K562 (cell line): ENCODE measurements around the gene CDKN3. TPM values are rescaled to one million over a fixed set of nuclear protein-coding genes. Genes with fewer than 3 reads are reported as not detected.
A peak's percentile ranks its signal among the peaks of the same experiment; 100 is the strongest.

Experiments
- ARID3A ChIP-seq: IDR thresholded peaks from 2 replicates; pipeline ENCODE4 v1.6.1; 2012; ENCODE audit warnings: low read depth, low read length, improper control_type of control experiment, borderline replicate concordance
- CBX3 ChIP-seq, 2 experiments: IDR thresholded peaks; 1 replicate in 1 of 2; 2 replicates in 1 of 2; pipeline ENCODE4 v1.6.1; 2012; ENCODE audit warnings: inconsistent platforms in 2 of 2, low read length in 2 of 2, borderline replicate concordance in 1 of 2, control low read depth in 1 of 2
- CHCHD3 ChIP-seq: fragments of 250-450 bp; sonication (Bioruptor Pico); IDR thresholded peaks from 2 replicates; pipeline ENCODE4 v2.1.2; 2022; ENCODE audit warnings: mild to moderate bottlenecking
- COPS2 ChIP-seq: fragments of 450-650 bp; conservative IDR thresholded peaks from 2 replicates; pipeline ENCODE4 v1.6.1; 2016; ENCODE audit warnings: mild to moderate bottlenecking, moderate library complexity
- CREM ChIP-seq: IDR thresholded peaks from 2 replicates; pipeline ENCODE4 v1.6.1; 2014; ENCODE audit warnings: antibody characterized with exemption, low read depth
- E2F6 ChIP-seq, 2 experiments: IDR thresholded peaks; 2 replicates each; pipeline ENCODE4 v1.6.1; 2011; ENCODE audit warnings: borderline replicate concordance in 1 of 2, control low read depth in 1 of 2, low read depth in 1 of 2, low read length in 1 of 2, mild to moderate bottlenecking in 1 of 2, mixed read lengths in 1 of 2, moderate library complexity in 1 of 2; ENCODE audit not compliant: insufficient read depth in 1 of 2, insufficient read length in 1 of 2, poor library complexity in 1 of 2, severe bottlenecking in 1 of 2; ENCODE audit errors: extremely low read depth in 1 of 2
- ELK1 ChIP-seq: sonication (generic); formaldehyde crosslinking; IDR thresholded peaks from 2 replicates; pipeline ENCODE4 v1.8.1; 2022; ENCODE audit warnings: missing genetic modification reagents
- FOXA3 ChIP-seq, 2 experiments: fragments of 450-650 bp in 1 of 2; sonication (generic) in 1 of 2; formaldehyde crosslinking; IDR thresholded peaks in 1 of 2; conservative IDR thresholded peaks in 1 of 2; 2 replicates each; pipeline versions ENCODE4 v1.4.0 to v1.8.0; 2020 to 2022; ENCODE audit warnings: mild to moderate bottlenecking in 2 of 2, missing genetic modification reagents in 1 of 2
- HSF4 ChIP-seq: fragments of 250-450 bp; sonication (Bioruptor Pico); IDR thresholded peaks from 2 replicates; pipeline ENCODE4 v2.1.2; 2022; ENCODE audit warnings: mild to moderate bottlenecking, moderate library complexity, borderline replicate concordance
- LEF1 ChIP-seq: fragments of 450-650 bp; IDR thresholded peaks from 2 replicates; pipeline ENCODE4 v1.6.1; 2016; ENCODE audit warnings: mild to moderate bottlenecking
- MXD1 ChIP-seq: fragments of 250-450 bp; sonication (Bioruptor Pico); IDR thresholded peaks from 2 replicates; pipeline ENCODE4 v1.8.0; 2021; ENCODE audit warnings: borderline replicate concordance, mild to moderate bottlenecking, moderate library complexity; ENCODE audit not compliant: poor library complexity, severe bottlenecking
- NCOA1 ChIP-seq: fragments of 450-650 bp; IDR thresholded peaks from 2 replicates; pipeline ENCODE4 v1.6.1; 2016; ENCODE audit warnings: low read depth
- POLR2H ChIP-seq: IDR thresholded peaks from 2 replicates; pipeline ENCODE4 v1.6.1; 2016; ENCODE audit warnings: missing genetic modification characterization, low read depth, mild to moderate bottlenecking, control low read depth, missing compliant biosample characterization, moderate library complexity
- TFAP4 ChIP-seq: sonication (generic); formaldehyde crosslinking; IDR thresholded peaks from 2 replicates; pipeline ENCODE4 v1.8.0; 2022; ENCODE audit warnings: missing genetic modification reagents, mild to moderate bottlenecking, moderate library complexity, borderline replicate concordance
- U2AF1 ChIP-seq: fragments of 200-400 bp; formaldehyde crosslinking; optimal IDR thresholded peaks from 2 replicates; pipeline ENCODE3; 2017; ENCODE audit warnings: mild to moderate bottlenecking, low read depth, low read length, moderate library complexity
- ZBTB8A ChIP-seq: fragments of 450-650 bp; IDR thresholded peaks from 2 replicates; pipeline ENCODE4 v1.6.1; 2018; ENCODE audit warnings: mild to moderate bottlenecking, moderate library complexity; ENCODE audit not compliant: partially characterized antibody
- ZNF263 ChIP-seq: sonication (generic); formaldehyde crosslinking; IDR thresholded peaks from 2 replicates; pipeline ENCODE4 v1.8.0; 2022; ENCODE audit warnings: mild to moderate bottlenecking, missing genetic modification reagents, borderline replicate concordance
- ZNF830 ChIP-seq: fragments of 250-450 bp; sonication (Bioruptor Pico); IDR thresholded peaks from 2 replicates; pipeline ENCODE4 v1.5.0; 2021; ENCODE audit warnings: mild to moderate bottlenecking
- polyA plus RNA-seq, 8 experiments: library from polyadenylated mRNA; depleted of rRNA in 4 of 8; stranded (reverse) in 5 of 8; unstranded in 3 of 8; fragments of >200 nt; fragmentation: Nextera tagmentation in 2 of 8; fragmentation: Illumina TruSeq in 1 of 8; extraction: Ambion mirVana in 2 of 8; extraction: Trizol in 1 of 8; gene quantifications; 2 replicates each; pipeline versions ENCODE4 v1.2.1 to v1.2.3, GENCODE V29; 2011 to 2014; ENCODE audit warnings: inconsistent platforms in 1 of 8, missing spikeins in 1 of 8
- total RNA-seq, 7 experiments: library from RNA; depleted of rRNA in 6 of 7; stranded (reverse); fragments of >200 nt in 6 of 7; fragmentation: Illumina TruSeq in 2 of 7; extraction: Trizol in 2 of 7; gene quantifications; 2 replicates each; pipeline versions ENCODE4 v1.2.1 to v1.2.3, GENCODE V29; 2011 to 2021; ENCODE audit warnings: low replicate concordance in 1 of 7

Gene CDKN3
- total and polyA plus RNA-seq, 9 of the 15 experiments (the other 6 are each of a cell fraction or from before 2014, with no cell fraction given), result 41.3 to 128 (median 70.7) TPM

GRCh38 chr14:54396493-54397335, at the start of gene CDKN3 (continued):
- no peak for TF ChIP-seq ELK1
- TF ChIP-seq CHCHD3 (CRISPR knock-in tag), result no peak
- TF ChIP-seq FOXA3 (CRISPR knock-in tag; conservative IDR thresholded peaks at IDR 0.05 in 1 of 2, IDR thresholded peaks at IDR 0.05 in 1 of 2), result 0 out of 4 replicates have a peak, but pooled peaks of 1 of the 2 experiments have one; percentile 15
- peak; percentile 54; the same call in 1 of the 2 replicates for TF ChIP-seq POLR2H (tag)
- no peak for TF ChIP-seq MXD1 (CRISPR knock-in tag)
- TF ChIP-seq E2F6 (IDR thresholded peaks at IDR 0.05; ENCODE audit: borderline replicate concordance in 1 of 2, extremely low read depth in 1 of 2, insufficient read depth in 1 of 2, insufficient read length in 1 of 2, low read depth in 1 of 2, low read length in 1 of 2, poor library complexity in 1 of 2, severe bottlenecking in 1 of 2), result peak; percentile 22 to 74
- TF ChIP-seq NCOA1, result no peak
- no peak for TF ChIP-seq ARID3A
- TF ChIP-seq TFAP4 (CRISPR knock-in tag), result peak; percentile 63; the same call in 1 of the 2 replicates
- no peak for TF ChIP-seq HSF4
- no peak for TF ChIP-seq COPS2
- peak; percentile 59 for TF ChIP-seq CREM
- TF ChIP-seq U2AF1, result no peak
- no peak for TF ChIP-seq ZNF830
- no peak for TF ChIP-seq ZBTB8A
- peak; percentile 40; the same call in 1 of the 2 replicates for TF ChIP-seq ZNF263 (CRISPR knock-in tag)
- no peak for TF ChIP-seq CBX3 (IDR thresholded peaks at IDR 0.05; ENCODE audit: borderline replicate concordance in 1 of 2, low read length in 2 of 2)
- no peak for TF ChIP-seq LEF1
